NB4 (cell line): ENCODE measurements around the gene MRPL33.

Experiments used
- CTCF ChIP-seq: IDR thresholded peaks from one replicate; pipeline ENCODE4 v1.5.1; 2012; ENCODE audit warnings: low read depth, low read length
- MAX ChIP-seq: IDR thresholded peaks from 2 replicates; pipeline ENCODE4 v1.6.1; 2011; ENCODE audit warnings: low read depth, low read length
- POLR2A ChIP-seq: IDR thresholded peaks from 2 replicates; pipeline ENCODE4 v1.6.1; 2011; ENCODE audit warnings: mild to moderate bottlenecking; ENCODE audit not compliant: insufficient read length; ENCODE audit errors: extremely low read depth

- TF ChIP-seq CTCF (no peak), POLR2A (no peak), MAX (no peak)
These were observed 4.6 kb downstream of the MRPL33 start for GRCh38 chr2:27776097-27776496.
